IMR-90 (cell line): Measurements from ENCODE around the gene MEF2C. TPM values are rescaled to one million over a fixed set of nuclear protein-coding genes. Genes with fewer than 3 reads are reported as not detected.

Experiments used
- ATAC-seq: fragments of 200-7000 bp; cut with Tn5 transposase; 2 replicates; pipeline ENCODE4 v1.9.1; 2020; ENCODE audit warnings: low read depth, mild to moderate bottlenecking, moderate library complexity
- BruUV-seq: library from RNA; stranded (reverse); fragments of 400-500 nt; replicated peaks from 2 replicates; lab custom pipeline; 2021; lab: Mats Ljungman, UMichigan
- CTCF ChIA-PET: fragments of 300-600 bp; formaldehyde crosslinking; extraction: SDS; loops from one replicate; lab custom pipeline; 2021; ENCODE audit warnings: antibody characterized with exemption; lab: Yijun Ruan, JAX
- POLR2A ChIA-PET: fragments of 300-600 bp; sonication (Branson Sonifier 250); formaldehyde crosslinking; loops from one replicate; lab custom pipeline; 2022; ENCODE audit warnings: antibody characterized with exemption; ENCODE audit not compliant: unreplicated experiment; lab: Charles Lee
- DNase-seq: peaks from one replicate; pipeline ENCODE4 v3.0.0; 2013
- H2AFZ ChIP-seq: replicated peaks from 2 replicates; pipeline ENCODE3; 2013; ENCODE audit warnings: low read length, mild to moderate bottlenecking; ENCODE audit not compliant: poor library complexity
- H2AK5ac ChIP-seq: 2 replicates; pipeline ENCODE4 v1.6.1; 2013; ENCODE audit warnings: low read depth, low read length, inconsistent platforms
- H2AK9ac ChIP-seq: replicated peaks from 2 replicates; pipeline ENCODE3; 2013; ENCODE audit warnings: mild to moderate bottlenecking, low read depth, low read length, moderate library complexity; ENCODE audit not compliant: poor library complexity
- H2BK120ac ChIP-seq: 2 replicates; pipeline ENCODE4 v1.6.1; 2013; ENCODE audit warnings: low read depth, low read length, inconsistent platforms
- H2BK15ac ChIP-seq: 3 replicates; pipeline ENCODE4 v1.6.1; 2013; ENCODE audit warnings: low read depth, low read length, inconsistent platforms
- H2BK20ac ChIP-seq: 2 replicates; pipeline ENCODE4 v1.6.1; 2013; ENCODE audit warnings: low read depth, mild to moderate bottlenecking, inconsistent platforms, low read length, moderate library complexity
- H2BK5ac ChIP-seq: 2 replicates; pipeline ENCODE4 v1.6.1; 2013; ENCODE audit warnings: mild to moderate bottlenecking, low read depth, low read length, inconsistent platforms; ENCODE audit not compliant: poor library complexity, severe bottlenecking
- H3K14ac ChIP-seq: replicated peaks from 2 replicates; pipeline ENCODE4 v1.6.1; 2013; ENCODE audit warnings: low read depth, low read length, inconsistent platforms
- H3K18ac ChIP-seq: 2 replicates; pipeline ENCODE4 v1.6.1; 2013; ENCODE audit warnings: low read depth, low read length, control low read depth
- H3K23ac ChIP-seq: 2 replicates; pipeline ENCODE4 v1.6.1; 2013; ENCODE audit warnings: low read depth, low read length, inconsistent platforms
- H3K27ac ChIP-seq: 2 replicates; pipeline ENCODE4 v1.5.1; 2013; ENCODE audit warnings: mild to moderate bottlenecking, control low read depth, low read length; ENCODE audit not compliant: insufficient read depth
- H3K27me3 ChIP-seq: 2 replicates; pipeline ENCODE4 v1.6.1; 2013; ENCODE audit warnings: low read length; ENCODE audit not compliant: control insufficient read depth, insufficient read depth
- H3K36me3 ChIP-seq: 2 replicates; pipeline ENCODE4 v1.6.1; 2013; ENCODE audit warnings: low read length, mixed read lengths; ENCODE audit not compliant: control insufficient read depth, insufficient read depth
- H3K4ac ChIP-seq: 2 replicates; pipeline ENCODE4 v1.6.1; 2013; ENCODE audit warnings: low read depth, low read length, inconsistent platforms
- H3K4me1 ChIP-seq: 2 replicates; pipeline ENCODE4 v1.6.1; 2013; ENCODE audit warnings: low read length, mixed read lengths; ENCODE audit not compliant: control insufficient read depth, insufficient read depth
- H3K4me2 ChIP-seq: 2 replicates; pipeline ENCODE4 v1.6.1; 2013; ENCODE audit warnings: low read depth, mild to moderate bottlenecking, control low read depth, low read length, moderate library complexity
- H3K4me3 ChIP-seq: 2 replicates; pipeline ENCODE4 v1.5.1; 2013; ENCODE audit warnings: low read depth, mild to moderate bottlenecking, control low read depth, low read length, moderate library complexity; ENCODE audit not compliant: insufficient read depth
- H3K56ac ChIP-seq: 2 replicates; pipeline ENCODE4 v1.6.1; 2013; ENCODE audit warnings: low read length, inconsistent platforms; ENCODE audit not compliant: insufficient read depth; ENCODE audit errors: extremely low read depth
- H3K79me1 ChIP-seq, 2 experiments: 2 replicates each; pipeline ENCODE4 v1.6.1; 2013; ENCODE audit warnings: low read length in 2 of 2, inconsistent platforms in 1 of 2, low read depth in 1 of 2
- H3K9ac ChIP-seq: 2 replicates; pipeline ENCODE4 v1.6.1; 2013; ENCODE audit warnings: low read depth, low read length, control low read depth
- H3K9me1 ChIP-seq: 2 replicates; pipeline ENCODE4 v1.6.1; 2013; ENCODE audit warnings: low read length, inconsistent platforms; ENCODE audit not compliant: insufficient read depth
- H3K9me3 ChIP-seq: 2 replicates; pipeline ENCODE4 v1.6.1; 2013; ENCODE audit warnings: low read length; ENCODE audit not compliant: control insufficient read depth, insufficient read depth
- H4K20me1 ChIP-seq: 2 replicates; pipeline ENCODE4 v1.6.1; 2013; ENCODE audit warnings: low read length, inconsistent platforms; ENCODE audit not compliant: insufficient read depth
- H4K5ac ChIP-seq: 2 replicates; pipeline ENCODE4 v1.6.1; 2013; ENCODE audit warnings: mild to moderate bottlenecking, low read depth, low read length, control low read depth
- H4K8ac ChIP-seq, 2 experiments: 2 replicates each; pipeline ENCODE4 v1.6.1; 2013; ENCODE audit warnings: low read depth in 2 of 2, low read length in 2 of 2, control low read depth in 1 of 2, inconsistent platforms in 1 of 2
- H4K91ac ChIP-seq: 2 replicates; pipeline ENCODE4 v1.6.1; 2013; ENCODE audit warnings: low read depth, low read length, inconsistent platforms; ENCODE audit not compliant: insufficient read depth
- BHLHE40 ChIP-seq: fragments of 150-350 bp; IDR thresholded peaks from 2 replicates; pipeline ENCODE4 v1.6.1; 2016; ENCODE audit warnings: mild to moderate bottlenecking, low read depth, low read length
- CEBPB ChIP-seq: IDR thresholded peaks from 2 replicates; pipeline ENCODE4 v1.6.1; 2012; ENCODE audit warnings: low read depth, low read length, improper control_type of control experiment
- CHD1 ChIP-seq: IDR thresholded peaks from 2 replicates; pipeline ENCODE4 v1.6.1; 2012; ENCODE audit warnings: low read depth, low read length, improper control_type of control experiment
- CTCF ChIP-seq: conservative IDR thresholded peaks from 2 replicates; pipeline ENCODE4 v1.5.1; 2012; ENCODE audit warnings: mild to moderate bottlenecking, low read depth, low read length, improper control_type of control experiment
- ELK1 ChIP-seq: fragments of 150-350 bp; IDR thresholded peaks from 2 replicates; pipeline ENCODE4 v1.6.1; 2016; ENCODE audit warnings: low read depth, mild to moderate bottlenecking, low read length, moderate library complexity, borderline replicate concordance
- FOS ChIP-seq: fragments of 150-350 bp; IDR thresholded peaks from 2 replicates; pipeline ENCODE4 v1.6.1; 2016; ENCODE audit warnings: low read depth, low read length
- MAFK ChIP-seq: IDR thresholded peaks from 2 replicates; pipeline ENCODE4 v1.6.1; 2012; ENCODE audit warnings: low read depth, low read length, improper control_type of control experiment
- MAZ ChIP-seq: IDR thresholded peaks from 2 replicates; pipeline ENCODE4 v1.6.1; 2012; ENCODE audit warnings: low read depth, mild to moderate bottlenecking, low read length, improper control_type of control experiment, moderate library complexity, borderline replicate concordance
- MXI1 ChIP-seq: IDR thresholded peaks from 2 replicates; pipeline ENCODE4 v1.6.1; 2012; ENCODE audit warnings: low read depth, mild to moderate bottlenecking, low read length, moderate library complexity, borderline replicate concordance
- NFE2L2 ChIP-seq: fragments of 150-350 bp; IDR thresholded peaks from 2 replicates; pipeline ENCODE4 v1.6.1; 2016; ENCODE audit warnings: low read depth, mild to moderate bottlenecking, low read length
- POLR2A ChIP-seq: IDR thresholded peaks from 2 replicates; pipeline ENCODE4 v1.6.1; 2012; ENCODE audit warnings: mild to moderate bottlenecking, low read depth, low read length
- RCOR1 ChIP-seq: IDR thresholded peaks from 2 replicates; pipeline ENCODE4 v1.6.1; 2012; ENCODE audit warnings: mild to moderate bottlenecking, low read length, improper control_type of control experiment; ENCODE audit not compliant: insufficient replicate concordance
- RFX5 ChIP-seq: IDR thresholded peaks from 2 replicates; pipeline ENCODE4 v1.8.0; 2012; ENCODE audit warnings: low read depth, mild to moderate bottlenecking, low read length, moderate library complexity
- SMC3 ChIP-seq: fragments of 150-350 bp; IDR thresholded peaks from 2 replicates; pipeline ENCODE4 v1.6.1; 2016; ENCODE audit warnings: low read depth, mild to moderate bottlenecking, antibody characterized with exemption, low read length, moderate library complexity
- USF2 ChIP-seq: fragments of 150-350 bp; IDR thresholded peaks from 2 replicates; pipeline ENCODE4 v1.6.1; 2017; ENCODE audit warnings: mild to moderate bottlenecking, antibody characterized with exemption, low read length, low read depth
- WGBS, 2 experiments: methylation state at CpG; one replicate each; pipeline versions ENCODE4 v1.1.5 to v1.1.7; 2013; ENCODE audit warnings: missing lambda C conversion rate in 2 of 2; ENCODE audit not compliant: insufficient read length in 1 of 2; ENCODE audit errors: extremely low coverage in 2 of 2; 5-methylcytosine and 5-hydroxymethylcytosine counted together
- dilution Hi-C: fragments of 300-500 bp; cut with HindIII; formaldehyde crosslinking; loops from one replicate; pipeline ENCODE4 v1.14.3; 2018; ENCODE audit warnings: low sequenced_read_pairs; ENCODE audit not compliant: unreplicated experiment
- in situ Hi-C: fragments of 300-500 bp; cut with MboI; formaldehyde crosslinking; loops from 3 replicates; pipeline ENCODE4 v1.14.3; 2019; ENCODE audit warnings: low sequenced_read_pairs, inconsistent platforms, mixed read lengths
- intact Hi-C: fragments of 100-400 bp; cut with micrococcal nuclease; formaldehyde crosslinking; loops from 2 replicates; pipeline ENCODE4 v1.10.0; 2022
- polyA plus RNA-seq, 3 experiments: library from polyadenylated mRNA; depleted of rRNA; stranded (reverse); fragments of >200 nt; gene quantifications; 2 replicates each; pipeline ENCODE4 v1.2.3, GENCODE V29; 2012; ENCODE audit warnings: low replicate concordance in 1 of 3
- total RNA-seq: library from RNA; depleted of rRNA; stranded (reverse); fragments of >200 nt; gene quantifications from 2 replicates; pipeline ENCODE4 v1.2.3, GENCODE V29; 2012

Gene MEF2C
- total and polyA plus RNA-seq, 2 of the 4 experiments (the other 2 are of a cell fraction) = 1.5 to 6.8 TPM

GRCh38 chr5:88824141-88824540 is 58.8 kb downstream of the MEF2C start:
- dilution Hi-C loops (no loop called here), in situ Hi-C loops (no loop called here), intact Hi-C loops (no loop called here)
- H2BK15ac ChIP-seq = no peak overlapping the region
- WGBS, 2 experiments = no CpG with 5 or more reads among the region's 4 CpGs
- no peak overlapping the region for H3K18ac ChIP-seq
- CTCF ChIA-PET = interaction anchor here (0.7 kb wide), 1 partner anchor 11 kb away, joined by 3 read pairs; no protein-coding TSS in a partner anchor
- BruUV-seq = no TSS peak
- H3K4me1 ChIP-seq = peaks cover 13% of the 10 kb centered on the region
- no peak overlapping the region for H4K8ac ChIP-seq
- no peak overlapping the region for H2AFZ ChIP-seq
- no peak overlapping the region for H2BK5ac ChIP-seq
- no peak overlapping the region for H3K56ac ChIP-seq
- no peak overlapping the region for H4K91ac ChIP-seq
- no peak for ATAC-seq
- H2AK9ac ChIP-seq = no peak overlapping the region
- no peak overlapping the region for H2BK120ac ChIP-seq
- no peak overlapping the region for H3K4me3 ChIP-seq
- H3K14ac ChIP-seq = no peak overlapping the region
- H3K4me2 ChIP-seq = no peak overlapping the region
- no peaks in the 10 kb centered on the region for H3K9me3 ChIP-seq
- peaks cover 0 to 9% of the 10 kb centered on the region in 2 experiments; a peak in 2 of 4 replicates for H3K79me1 ChIP-seq
- no peaks in the 10 kb centered on the region for H4K20me1 ChIP-seq
- no peak overlapping the region for H2BK20ac ChIP-seq
- TF ChIP-seq BHLHE40 (no peak), MXI1 (no peak), USF2 (no peak), RFX5 (no peak), NFE2L2 (no peak), SMC3 (no peak), MAZ (no peak), MAFK (no peak), CEBPB (no peak), FOS (no peak), CHD1 (no peak), RCOR1 (no peak), POLR2A (no peak), CTCF (no peak), ELK1 (no peak)
- DNase-seq = no peak
- POLR2A ChIA-PET = no interaction called here
- H3K4ac ChIP-seq = no peak overlapping the region
- no peak overlapping the region for H3K9ac ChIP-seq
- no peak overlapping the region for H4K5ac ChIP-seq
- no peak overlapping the region for H3K27ac ChIP-seq
- H3K27me3 ChIP-seq = no peaks in the 10 kb centered on the region
- H3K23ac ChIP-seq = no peak overlapping the region
- no peaks in the 10 kb centered on the region for H3K36me3 ChIP-seq
- H3K9me1 ChIP-seq = peaks cover 4% of the 10 kb centered on the region
- H2AK5ac ChIP-seq = no peak overlapping the region
